ENCODE results near the gene GOSR1. TPM values are rescaled to one million over a fixed set of nuclear protein-coding genes. Genes with fewer than 3 reads are reported as not detected.
"Not testable (repeated sequence)": the region's sequence is repeated elsewhere in the genome, so short reads cannot be mapped to it uniquely, and the experiment has no call there.

The GOSR1 gene
- total RNA-seq, 2 donors from 2014 or later: 42.8 to 51.1 TPM

DNA sequence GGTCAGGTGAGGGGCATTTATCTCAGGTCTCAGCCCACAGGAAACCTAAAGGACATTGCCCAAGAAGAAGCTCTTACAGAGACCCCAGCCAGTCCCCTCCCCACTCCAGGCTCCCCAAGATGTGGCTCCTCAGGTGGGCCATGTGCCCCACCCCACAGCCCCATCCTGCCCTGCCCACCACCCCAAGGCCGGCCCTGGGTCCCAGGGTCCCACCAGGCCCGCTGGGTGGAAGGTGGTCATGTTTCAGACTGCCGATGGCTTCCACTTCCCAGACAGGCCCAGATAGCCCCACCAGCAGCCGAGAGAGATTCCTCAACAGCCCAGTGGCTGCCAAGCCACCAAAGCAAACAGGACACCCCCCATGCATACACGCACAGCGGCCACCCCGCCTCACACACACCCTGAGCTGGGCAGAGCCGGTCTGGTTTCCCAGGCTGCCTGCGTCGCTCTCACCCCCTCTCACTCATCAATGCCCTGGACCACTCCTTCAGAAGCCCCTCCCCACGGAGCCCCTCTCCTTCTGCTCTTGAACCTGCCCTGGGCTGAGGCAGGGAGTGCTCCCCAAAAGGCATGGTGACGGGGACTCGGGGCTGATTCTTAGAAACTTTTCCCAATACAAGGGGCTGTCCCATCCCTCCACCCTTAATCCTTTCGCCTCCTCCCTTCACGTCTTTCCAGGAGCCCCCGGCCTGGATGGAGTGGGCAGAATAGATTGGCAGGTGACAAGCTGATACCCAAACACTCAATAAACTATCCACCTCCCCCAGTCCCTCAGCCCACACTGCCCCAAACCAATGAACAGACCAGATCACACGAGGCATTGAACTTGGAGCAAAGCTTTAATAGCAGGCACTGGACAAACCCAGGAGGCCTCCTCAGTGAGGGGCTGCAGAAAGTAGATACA, 95.7 kb downstream of the GOSR1 start:
- not testable (repeated sequence) for H3K4me1 Mint-ChIP-seq; H3K36me3 Mint-ChIP-seq (ENCODE audit: low read depth); DNase-seq; ATAC-seq; H3K27ac Mint-ChIP-seq; H3K9me3 ChIP-seq (ENCODE audit: control insufficient read depth, low read length, poor library complexity, severe bottlenecking); H3K4me3 Mint-ChIP-seq
- peaks cover 28% of the 10 kb centered on the region for H3K27me3 Mint-ChIP-seq

- H3K36me3 Mint-ChIP-seq (ENCODE audit: low read depth): peaks cover 2% of the 10 kb centered on the region
Observed at GRCh38 chr17:30573603-30574175, 96.5 kb downstream of the GOSR1 start.

DNA sequence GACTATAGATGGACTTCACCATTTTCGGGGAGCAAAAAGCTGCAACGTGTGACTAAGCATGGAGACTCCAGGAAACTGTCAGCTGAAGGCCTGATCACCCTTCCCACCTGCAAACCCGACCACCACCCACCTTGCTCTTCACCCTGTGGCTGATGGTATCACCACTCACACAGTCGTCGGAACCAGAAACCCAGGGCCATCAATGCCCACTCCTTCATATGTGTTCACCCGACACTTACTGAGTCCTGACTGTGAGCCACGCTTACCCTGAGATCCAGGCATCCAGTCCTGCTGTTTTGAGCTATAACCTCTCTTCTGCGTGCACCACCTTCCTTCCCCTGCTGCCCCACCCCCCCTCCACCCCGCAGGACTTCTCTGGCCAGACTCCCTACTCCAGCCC, 97.1 kb downstream of the GOSR1 start:
- H3K27me3 Mint-ChIP-seq: peaks cover 25% of the 10 kb centered on the region
- not testable (repeated sequence) for H3K4me1 Mint-ChIP-seq; H3K9me3 ChIP-seq (ENCODE audit: control insufficient read depth, low read length, poor library complexity, severe bottlenecking); H3K4me3 Mint-ChIP-seq; ATAC-seq; DNase-seq; H3K27ac Mint-ChIP-seq; H3K36me3 Mint-ChIP-seq (ENCODE audit: low read depth)

More at GRCh38 chr17:30573603-30574175, 96.5 kb downstream of the GOSR1 start:
- H3K27me3 Mint-ChIP-seq: peaks cover 31% of the 10 kb centered on the region
- H3K4me3 Mint-ChIP-seq: no peak overlapping the region
- no peak for ATAC-seq
- DNase-seq: no peak
- H3K27ac Mint-ChIP-seq: no peak overlapping the region
- H3K9me3 ChIP-seq (ENCODE audit: control insufficient read depth, low read length, poor library complexity, severe bottlenecking): no peaks in the 10 kb centered on the region
- H3K4me1 Mint-ChIP-seq: peaks cover 4% of the 10 kb centered on the region

- H3K27me3 Mint-ChIP-seq: peaks cover 21% of the 10 kb centered on the region
- H3K36me3 Mint-ChIP-seq (ENCODE audit: low read depth); H3K4me3 Mint-ChIP-seq; H3K4me1 Mint-ChIP-seq; H3K9me3 ChIP-seq (ENCODE audit: control insufficient read depth, low read length, poor library complexity, severe bottlenecking); H3K27ac Mint-ChIP-seq; ATAC-seq; DNase-seq: not testable (repeated sequence)
Observed at GRCh38 chr17:30574806-30575205, 97.6 kb downstream of the GOSR1 start.

GRCh38 chr17:30575648-30576325, 98.6 kb downstream of the GOSR1 start:
- H3K27me3 Mint-ChIP-seq: peaks cover 21% of the 10 kb centered on the region
- H3K4me1 Mint-ChIP-seq; H3K27ac Mint-ChIP-seq; H3K36me3 Mint-ChIP-seq (ENCODE audit: low read depth); H3K4me3 Mint-ChIP-seq; H3K9me3 ChIP-seq (ENCODE audit: control insufficient read depth, low read length, poor library complexity, severe bottlenecking); DNase-seq; ATAC-seq: not testable (repeated sequence)

DNA sequence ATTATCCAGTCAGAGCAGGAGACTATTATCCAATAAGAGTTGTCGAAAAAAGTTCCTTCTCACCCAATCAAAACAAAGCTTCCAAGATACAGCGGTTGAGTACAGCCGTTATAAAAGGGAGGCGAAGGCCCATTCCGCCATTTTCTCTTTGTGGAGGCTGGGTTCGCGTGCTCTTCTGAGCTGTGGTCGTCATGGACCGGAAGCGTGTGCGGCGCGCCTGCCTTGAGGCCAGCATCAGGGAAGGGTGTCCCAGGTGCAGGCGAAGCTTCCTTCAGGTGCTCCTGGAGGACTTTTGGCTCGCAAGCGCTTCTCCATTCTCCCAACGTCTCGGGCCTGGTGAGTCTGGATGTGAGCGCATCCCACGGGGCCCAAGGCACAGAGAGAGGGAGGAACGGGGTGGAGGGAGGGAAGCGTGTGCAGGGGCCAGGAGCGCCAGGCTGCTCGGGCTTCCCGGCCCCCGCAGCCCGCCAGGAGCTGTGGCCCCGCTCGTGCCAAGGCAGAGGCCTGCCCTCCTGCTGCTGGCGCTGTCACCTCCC, 99.2 kb downstream of the GOSR1 start:
- no peak overlapping the region for H3K4me3 Mint-ChIP-seq
- ATAC-seq (peak; percentile 42), DNase-seq (no peak)

More for the DNA sequence above, 99.2 kb downstream of the GOSR1 start:
- H3K36me3 Mint-ChIP-seq (ENCODE audit: low read depth): peaks cover 2% of the 10 kb centered on the region
- H3K4me1 Mint-ChIP-seq: peaks cover 3% of the 10 kb centered on the region
- H3K27ac Mint-ChIP-seq: no peak overlapping the region
- H3K9me3 ChIP-seq (ENCODE audit: control insufficient read depth, low read length, poor library complexity, severe bottlenecking): no peaks in the 10 kb centered on the region
- H3K27me3 Mint-ChIP-seq: peaks cover 21% of the 10 kb centered on the region

Other genes starting within 250 kb of the GOSR1 start
- gene SLC6A4, start 241.7 kb upstream of the GOSR1 start, total RNA-seq: 1 to 10 TPM in 1 of 2 donors, under 1 TPM in 1; 0.10 to 5.0 TPM
- gene BLMH, start 185.5 kb upstream of the GOSR1 start, total RNA-seq: 10 to 100 TPM; 37.7 to 50.9 TPM
- gene TMIGD1, start 143.4 kb upstream of the GOSR1 start, total RNA-seq: not detected
- gene CPD, start 98.5 kb upstream of the GOSR1 start, total RNA-seq: 10 to 100 TPM; 34.3 to 43.1 TPM